H1 (cell line): ENCODE measurements around the gene PRKCD. TPM values are rescaled to one million over a fixed set of nuclear protein-coding genes. Genes with fewer than 3 reads are reported as not detected.
A peak's percentile ranks its signal among the peaks of the same experiment; 100 is the strongest.

Source experiments
- CTCF ChIP-seq, 3 experiments: IDR thresholded peaks; 1 replicate in 2 of 3; 2 replicates in 1 of 3; pipeline versions ENCODE4 v1.5.1 to v1.6.1; 2011; ENCODE audit warnings: low read length in 3 of 3, mild to moderate bottlenecking in 3 of 3, inconsistent platforms in 2 of 3, low read depth in 1 of 3, moderate library complexity in 1 of 3; ENCODE audit not compliant: insufficient read depth in 1 of 3; ENCODE audit errors: control extremely low read depth in 1 of 3
- POLR2AphosphoS5 ChIP-seq: IDR thresholded peaks from 2 replicates; pipeline ENCODE4 v1.6.1; 2011; ENCODE audit warnings: low read depth, low read length
- SP4 ChIP-seq: IDR thresholded peaks from 2 replicates; pipeline ENCODE4 v1.6.1; 2012; ENCODE audit warnings: low read length, inconsistent platforms
- polyA plus RNA-seq, 7 experiments: library from polyadenylated mRNA; depleted of rRNA in 3 of 7; stranded (reverse) in 5 of 7; unstranded in 2 of 7; fragments of >200 nt in 5 of 7; fragments of 200-250 nt in 2 of 7; gene quantifications; 1 replicate in 5 of 7; 2 replicates in 1 of 7; 4 replicates in 1 of 7; pipeline versions ENCODE4 v1.2.1 to v1.2.3, GENCODE V29; 2011 to 2013; ENCODE audit warnings: missing spikeins in 2 of 7, mixed read lengths in 2 of 7
- total RNA-seq: library from RNA; stranded (reverse); fragmentation: NEBNext Ultra II Directional; extraction: Animal tissue kit (Norgen Biotek cat#: 25700); gene quantifications from 2 replicates; pipeline ENCODE4 v1.2.1, GENCODE V29; 2021

The PRKCD gene
- total and polyA plus RNA-seq, 2 of the 8 experiments (the other 6 are each of a cell fraction or from before 2014, with no cell fraction given), result 22.6 to 23.9 TPM

- TF ChIP-seq CTCF (IDR thresholded peaks at IDR 0.05; ENCODE audit: control extremely low read depth in 1 of 3, insufficient read depth in 1 of 3, low read depth in 1 of 3, low read length in 3 of 3) (peak in 2 of 3 experiments; percentile 47 to 63; a peak in 3 of 4 replicates), POLR2AphosphoS5 (no peak), SP4 (no peak)
Measured at GRCh38 chr3:53198256-53198977, 37.4 kb downstream of the PRKCD start (continued).
